CD8-positive, alpha-beta memory T cell (primary cell): ENCODE results near the gene SPACA7. TPM values are rescaled to one million over a fixed set of nuclear protein-coding genes. Genes with fewer than 3 reads are reported as not detected.

ENCODE experiments used
- CTCF ChIA-PET: fragments of 350-600 bp; sonication (Branson Sonifier 250); formaldehyde crosslinking; loops from one replicate; lab custom pipeline; 2021; ENCODE audit warnings: antibody characterized with exemption; lab: Charles Lee
- POLR2A ChIA-PET: fragments of 350-600 bp; sonication (Branson Sonifier 250); formaldehyde crosslinking; loops from one replicate; lab custom pipeline; 2021; ENCODE audit warnings: antibody characterized with exemption; lab: Charles Lee
- DNase-seq, 5 donors: peaks; one replicate each; pipeline versions ENCODE4 v3.0.0 to v3.0.0-alpha.2; 2020 to 2022; ENCODE audit warnings: mixed read lengths in 1 of 5
- H3K27ac ChIP-seq: one replicate; pipeline ENCODE4 v1.7.0; 2013; ENCODE audit warnings: low read depth, mild to moderate bottlenecking, low read length, moderate library complexity
- H3K27me3 ChIP-seq: 2 replicates; pipeline ENCODE4 v1.7.0; 2013; ENCODE audit warnings: low read length, mild to moderate bottlenecking; ENCODE audit not compliant: insufficient read depth, poor library complexity, severe bottlenecking
- H3K36me3 ChIP-seq: 2 replicates; pipeline ENCODE4 v1.7.0; 2013; ENCODE audit warnings: mild to moderate bottlenecking, low read length, moderate library complexity; ENCODE audit not compliant: insufficient read depth
- H3K4me1 ChIP-seq: 2 replicates; pipeline ENCODE4 v1.7.0; 2013; ENCODE audit warnings: mild to moderate bottlenecking, low read length, moderate library complexity; ENCODE audit not compliant: insufficient read depth
- H3K4me3 ChIP-seq: 2 replicates; pipeline ENCODE4 v1.7.0; 2013; ENCODE audit warnings: mild to moderate bottlenecking, low read length
- H3K9me3 ChIP-seq: 2 replicates; pipeline ENCODE4 v1.7.0; 2013; ENCODE audit warnings: mild to moderate bottlenecking, low read length
- H3K27ac Mint-ChIP-seq, 8 donors: one replicate each; pipeline ENCODE4 v1.8.0; 2020 to 2021; ENCODE audit warnings: mixed read lengths in 8 of 8, mild to moderate bottlenecking in 6 of 8, inconsistent platforms in 3 of 8, moderate library complexity in 3 of 8
- H3K27me3 Mint-ChIP-seq, 2 donors: one replicate each; pipeline ENCODE4 v1.8.0; 2020 to 2021; ENCODE audit warnings: mixed read lengths in 2 of 2, mild to moderate bottlenecking in 1 of 2, moderate library complexity in 1 of 2
- H3K36me3 Mint-ChIP-seq, 3 donors: one replicate each; pipeline ENCODE4 v1.8.0; 2020 to 2021; ENCODE audit warnings: mixed read lengths in 3 of 3, inconsistent platforms in 1 of 3, mild to moderate bottlenecking in 1 of 3
- H3K4me1 Mint-ChIP-seq, 3 donors: one replicate each; pipeline ENCODE4 v1.8.0; 2020 to 2021; ENCODE audit warnings: mixed read lengths in 3 of 3, inconsistent platforms in 1 of 3, mild to moderate bottlenecking in 1 of 3
- H3K4me3 Mint-ChIP-seq, 7 donors: one replicate each; pipeline ENCODE4 v1.8.0; 2020 to 2021; ENCODE audit warnings: mixed read lengths in 7 of 7, mild to moderate bottlenecking in 6 of 7, moderate library complexity in 4 of 7, inconsistent platforms in 2 of 7
- H3K9me3 Mint-ChIP-seq, 5 donors: one replicate each; pipeline ENCODE4 v1.8.0; 2020 to 2022; ENCODE audit warnings: mixed read lengths in 5 of 5, mild to moderate bottlenecking in 3 of 5, moderate library complexity in 2 of 5, inconsistent platforms in 1 of 5
- polyA plus RNA-seq: library from polyadenylated mRNA; unstranded; fragments of 300-500 nt; fragmentation: Illumina TruSeq; gene quantifications from one replicate; pipeline ENCODE4 v1.2.3, GENCODE V29; 2021
- total RNA-seq, 2 experiments: library from RNA; stranded (reverse); gene quantifications; one replicate each; pipeline ENCODE4 v1.2.3, GENCODE V29; 2021

SPACA7 gene
- total and polyA plus RNA-seq, 3 experiments from 2014 or later, result not detected

DNA sequence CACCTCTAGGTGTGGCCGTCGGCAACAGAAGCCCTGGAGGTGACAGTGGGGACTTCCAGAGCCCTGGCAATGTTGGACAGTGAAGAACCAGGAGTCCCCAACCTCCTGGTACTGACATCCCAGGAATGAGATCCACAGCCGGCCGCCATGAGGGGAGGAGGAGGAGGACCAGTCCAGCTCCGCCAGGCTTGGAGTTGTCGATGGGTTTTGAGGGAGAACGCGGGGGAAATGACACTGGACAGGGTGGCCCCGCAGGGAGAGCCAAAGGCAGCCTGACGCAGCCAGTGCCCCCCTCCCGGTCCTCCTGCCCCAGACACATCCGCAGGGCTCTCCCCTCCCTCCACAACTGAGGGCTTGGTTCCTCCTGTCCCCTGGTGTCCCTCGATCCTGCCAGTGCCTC lies 57.9 kb downstream of the SPACA7 start:
- no peaks in the 10 kb centered on the region for H3K4me1 Mint-ChIP-seq

GRCh38 chr13:112434937-112435523 lies 58.9 kb downstream of the SPACA7 start:
- Mint-ChIP-seq H3K36me3 (peaks cover 0 to 2% (median 0%) of the 10 kb centered on the region in 3 donors), H3K27me3 (peaks cover 10 to 20% of the 10 kb centered on the region in 2 donors), H3K9me3 (peaks cover 2 to 7% (median 6%) of the 10 kb centered on the region in 5 donors), H3K27ac (no peak overlapping the region), H3K4me3 (no peak overlapping the region), H3K4me1 (no peaks in the 10 kb centered on the region)
- Histone ChIP-seq H3K9me3 (no peaks in the 10 kb centered on the region), H3K27ac (no peak overlapping the region), H3K4me3 (no peak overlapping the region), H3K27me3 (no peaks in the 10 kb centered on the region), H3K4me1 (no peaks in the 10 kb centered on the region), H3K36me3 (no peaks in the 10 kb centered on the region)
- ChIA-PET POLR2A (no interaction called here), CTCF (no interaction called here)
- no peak for DNase-seq

More for the DNA sequence above, 57.9 kb downstream of the SPACA7 start:
- H3K27me3 Mint-ChIP-seq, result peaks cover 10 to 11% of the 10 kb centered on the region in 2 donors
- ChIA-PET POLR2A (no interaction called here), CTCF (no interaction called here)
- no peak overlapping the region for H3K27ac Mint-ChIP-seq
- Histone ChIP-seq H3K27me3 (no peaks in the 10 kb centered on the region), H3K27ac (no peak overlapping the region), H3K4me3 (no peak overlapping the region), H3K4me1 (no peaks in the 10 kb centered on the region), H3K9me3 (no peaks in the 10 kb centered on the region), H3K36me3 (no peaks in the 10 kb centered on the region)
- DNase-seq, result no peak
- peaks cover 0 to 3% (median 0%) of the 10 kb centered on the region in 3 donors for H3K36me3 Mint-ChIP-seq
- no peak overlapping the region for H3K4me3 Mint-ChIP-seq
- peaks cover 6 to 14% (median 9%) of the 10 kb centered on the region in 5 donors for H3K9me3 Mint-ChIP-seq

DNA sequence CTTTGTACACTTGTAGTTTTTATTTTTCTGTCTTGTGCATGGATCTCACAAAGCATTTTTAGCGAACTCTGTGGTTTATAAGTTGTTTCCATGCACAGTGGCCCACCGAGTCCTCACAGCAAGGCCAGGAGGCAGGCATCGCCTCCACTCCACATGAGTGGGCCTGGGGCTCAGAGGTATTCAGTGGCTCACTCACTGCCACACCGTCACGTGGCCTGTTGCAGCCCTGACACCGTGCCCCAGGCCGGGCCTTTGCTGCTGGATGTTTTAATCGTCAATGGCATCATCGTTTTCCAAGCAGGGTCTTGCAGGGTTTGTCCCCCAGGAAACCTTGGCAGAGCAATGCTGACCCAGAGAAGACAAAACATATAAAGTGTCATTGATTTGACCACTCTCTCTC lies 59.8 kb downstream of the SPACA7 start:
- Mint-ChIP-seq H3K9me3 (peaks cover 2 to 8% (median 4%) of the 10 kb centered on the region in 5 donors), H3K4me1 (no peaks in the 10 kb centered on the region), H3K4me3 (no peak overlapping the region), H3K27me3 (peaks cover 10 to 27% of the 10 kb centered on the region in 2 donors), H3K36me3 (peaks cover 0 to 3% (median 1%) of the 10 kb centered on the region in 3 donors), H3K27ac (no peak overlapping the region)
- no peak for DNase-seq
- H3K4me1 ChIP-seq, result no peaks in the 10 kb centered on the region
- H3K27ac ChIP-seq, result no peak overlapping the region
- no peak overlapping the region for H3K4me3 ChIP-seq
- H3K9me3 ChIP-seq, result no peaks in the 10 kb centered on the region
- ChIA-PET CTCF (no interaction called here), POLR2A (no interaction called here)
- H3K36me3 ChIP-seq, result no peaks in the 10 kb centered on the region
- no peaks in the 10 kb centered on the region for H3K27me3 ChIP-seq

DNA sequence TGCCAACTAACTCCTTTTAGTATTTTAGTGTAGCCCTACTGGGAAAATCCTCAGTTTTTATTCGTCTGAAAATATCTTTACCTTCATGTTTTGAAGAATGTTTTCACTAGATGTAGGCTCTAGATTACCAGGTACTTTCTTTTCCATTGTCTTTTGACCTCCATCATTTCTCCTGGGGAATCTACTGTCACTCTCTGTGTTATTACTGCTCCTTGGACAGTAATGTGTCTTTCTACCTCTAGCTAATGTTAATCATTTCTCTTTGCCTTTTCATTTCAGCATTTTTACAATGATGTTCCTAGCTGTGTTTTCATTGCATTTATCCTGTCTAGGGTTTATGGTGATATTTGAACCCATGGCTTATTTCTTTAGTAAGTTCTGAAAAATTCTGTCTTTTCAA lies 61.9 kb downstream of the SPACA7 start:
- H3K27me3 ChIP-seq, result no peaks in the 10 kb centered on the region
- H3K36me3 ChIP-seq, result no peaks in the 10 kb centered on the region
- Mint-ChIP-seq H3K27me3 (peaks cover 1 to 32% of the 10 kb centered on the region in 2 donors), H3K36me3 (peaks cover 0 to 3% (median 1%) of the 10 kb centered on the region in 3 donors), H3K4me1 (peaks cover 0 to 2% (median 0%) of the 10 kb centered on the region in 3 donors), H3K27ac (no peak overlapping the region), H3K4me3 (no peak overlapping the region), H3K9me3 (peaks cover 2 to 8% (median 4%) of the 10 kb centered on the region in 5 donors)
- ChIA-PET CTCF (no interaction called here), POLR2A (no interaction called here)
- H3K9me3 ChIP-seq, result no peaks in the 10 kb centered on the region
- no peak for DNase-seq
- H3K4me1 ChIP-seq, result no peaks in the 10 kb centered on the region
- no peak overlapping the region for H3K4me3 ChIP-seq
- no peak overlapping the region for H3K27ac ChIP-seq

- CTCF ChIA-PET, result no interaction called here
- peaks cover 1 to 37% of the 10 kb centered on the region in 2 donors for H3K27me3 Mint-ChIP-seq
- H3K9me3 Mint-ChIP-seq, result peaks cover 2 to 8% (median 4%) of the 10 kb centered on the region in 5 donors
- Histone ChIP-seq H3K36me3 (no peaks in the 10 kb centered on the region), H3K9me3 (no peaks in the 10 kb centered on the region), H3K4me1 (no peaks in the 10 kb centered on the region), H3K27me3 (no peaks in the 10 kb centered on the region), H3K4me3 (no peak overlapping the region), H3K27ac (no peak overlapping the region)
- H3K4me3 Mint-ChIP-seq, result no peak overlapping the region
- POLR2A ChIA-PET, result no interaction called here
- peaks cover 0 to 3% (median 1%) of the 10 kb centered on the region in 3 donors for H3K36me3 Mint-ChIP-seq
- DNase-seq, result no peak
- H3K27ac Mint-ChIP-seq, result no peak overlapping the region
- H3K4me1 Mint-ChIP-seq, result peaks cover 0 to 4% (median 2%) of the 10 kb centered on the region in 3 donors
These were observed 62.4 kb downstream of the SPACA7 start for GRCh38 chr13:112438515-112438914.

DNA sequence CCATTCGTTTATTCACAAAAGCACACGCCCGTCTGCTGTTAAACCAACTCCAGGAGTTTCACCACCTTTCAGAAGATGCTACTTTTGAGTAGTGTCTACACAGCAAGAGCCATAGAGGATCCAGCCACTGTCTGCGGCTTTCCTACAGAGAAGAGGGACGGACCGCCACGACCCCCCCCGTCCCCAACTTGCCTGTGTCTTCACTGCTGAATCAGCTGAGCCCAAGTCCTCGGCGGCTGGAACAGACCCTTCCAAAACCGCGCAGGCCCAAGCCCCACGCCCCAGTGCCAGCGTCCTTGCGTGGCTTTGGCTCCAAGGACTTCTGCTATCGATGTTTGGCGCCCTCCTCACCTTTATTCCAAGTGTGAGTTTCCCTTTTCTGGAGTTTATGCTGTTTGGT lies 65.1 kb downstream of the SPACA7 start:
- peaks cover 1 to 4% (median 3%) of the 10 kb centered on the region in 3 donors for H3K4me1 Mint-ChIP-seq
- H3K27ac Mint-ChIP-seq, result no peak overlapping the region
- Histone ChIP-seq H3K27me3 (no peaks in the 10 kb centered on the region), H3K36me3 (no peaks in the 10 kb centered on the region), H3K4me1 (no peaks in the 10 kb centered on the region), H3K27ac (no peak overlapping the region), H3K9me3 (no peaks in the 10 kb centered on the region), H3K4me3 (no peak overlapping the region)
- peaks cover 0 to 3% (median 1%) of the 10 kb centered on the region in 3 donors for H3K36me3 Mint-ChIP-seq
- peaks cover 3 to 42% of the 10 kb centered on the region in 2 donors for H3K27me3 Mint-ChIP-seq
- no peak overlapping the region for H3K4me3 Mint-ChIP-seq
- ChIA-PET POLR2A (no interaction called here), CTCF (no interaction called here)
- H3K9me3 Mint-ChIP-seq, result peaks cover 2 to 8% (median 4%) of the 10 kb centered on the region in 5 donors
- no peak for DNase-seq

DNA sequence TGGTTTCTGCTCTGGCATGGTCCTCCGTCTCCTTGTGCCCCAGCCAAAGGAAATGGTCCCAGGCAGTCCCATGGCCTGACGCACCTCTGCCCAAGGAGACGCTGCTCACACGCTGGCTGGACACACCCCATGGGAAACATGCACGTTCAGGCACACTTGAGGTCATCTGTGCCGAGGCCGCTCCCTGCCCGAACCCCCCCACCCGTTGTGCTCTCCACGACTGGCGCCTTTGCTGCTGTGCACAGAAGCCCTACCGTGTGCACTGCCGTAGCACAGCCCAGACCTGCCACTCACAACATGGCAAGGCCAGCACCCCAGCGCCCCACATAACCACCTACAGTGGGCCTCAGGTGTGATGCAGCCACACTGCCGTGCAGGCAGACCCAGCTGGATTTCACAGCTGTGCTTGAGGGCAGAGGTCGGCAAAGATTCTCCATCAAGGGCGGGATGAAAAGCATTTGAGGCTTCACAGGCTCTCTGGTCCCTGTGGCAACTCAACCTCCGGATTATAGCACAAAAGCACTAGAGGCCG lies 65.7 kb downstream of the SPACA7 start:
- POLR2A ChIA-PET, result no interaction called here
- no peak overlapping the region for H3K27ac Mint-ChIP-seq
- Histone ChIP-seq H3K4me3 (no peak overlapping the region), H3K36me3 (no peaks in the 10 kb centered on the region), H3K27me3 (no peaks in the 10 kb centered on the region), H3K27ac (no peak overlapping the region), H3K9me3 (no peaks in the 10 kb centered on the region), H3K4me1 (no peaks in the 10 kb centered on the region)
- H3K9me3 Mint-ChIP-seq, result peaks cover 2 to 8% (median 4%) of the 10 kb centered on the region in 5 donors
- peaks cover 1 to 4% (median 3%) of the 10 kb centered on the region in 3 donors for H3K4me1 Mint-ChIP-seq
- no peak for DNase-seq
- H3K4me3 Mint-ChIP-seq, result no peak overlapping the region
- H3K27me3 Mint-ChIP-seq, result peaks cover 2 to 42% of the 10 kb centered on the region in 2 donors
- CTCF ChIA-PET, result no interaction called here
- peaks cover 0 to 3% (median 1%) of the 10 kb centered on the region in 3 donors for H3K36me3 Mint-ChIP-seq

DNA sequence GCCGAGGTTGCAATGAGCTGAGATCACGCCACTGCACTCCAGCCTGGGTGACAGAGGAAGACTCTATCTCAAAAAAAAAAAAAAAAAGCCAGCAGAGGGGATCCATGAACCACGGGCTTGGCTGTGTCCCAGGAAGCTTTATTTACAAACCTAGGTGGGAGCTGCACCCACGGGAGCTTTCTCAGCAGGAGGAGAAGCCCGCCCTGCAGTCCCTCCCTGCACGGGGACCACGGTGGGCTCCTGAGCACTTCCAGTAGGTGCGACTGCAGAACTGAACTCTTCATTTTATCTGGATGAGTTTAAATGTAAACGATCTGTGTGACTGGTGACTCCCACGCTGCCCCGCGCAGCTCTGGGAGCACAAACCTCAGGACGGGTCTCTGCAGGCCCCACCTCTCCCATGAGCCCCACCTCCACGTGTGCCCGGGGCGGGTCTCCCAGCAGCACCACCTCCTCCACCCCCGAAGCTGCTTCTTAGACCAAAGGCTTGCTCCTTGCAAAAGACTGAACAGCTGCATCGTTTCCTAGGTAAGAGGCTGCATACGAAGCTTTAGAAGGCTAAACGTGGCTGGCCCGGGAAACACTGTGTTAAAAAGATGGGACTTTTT lies 66.4 kb downstream of the SPACA7 start:
- Mint-ChIP-seq H3K4me1 (peaks cover 1 to 4% (median 3%) of the 10 kb centered on the region in 3 donors), H3K27me3 (peaks cover 2 to 47% of the 10 kb centered on the region in 2 donors), H3K4me3 (no peak overlapping the region), H3K9me3 (peaks cover 2 to 8% (median 4%) of the 10 kb centered on the region in 5 donors), H3K36me3 (peaks cover 0 to 3% (median 1%) of the 10 kb centered on the region in 3 donors), H3K27ac (no peak overlapping the region)
- ChIA-PET CTCF (interaction anchor here (1.2 kb wide), 1 partner anchor 163 kb away, joined by 3 read pairs; no protein-coding TSS in a partner anchor), POLR2A (no interaction called here)
- DNase-seq, result no peak
- Histone ChIP-seq H3K36me3 (no peaks in the 10 kb centered on the region), H3K4me1 (no peaks in the 10 kb centered on the region), H3K27ac (no peak overlapping the region), H3K4me3 (no peak overlapping the region), H3K9me3 (no peaks in the 10 kb centered on the region), H3K27me3 (no peaks in the 10 kb centered on the region)
